Liver (tissue), 3 donors: Measurements from ENCODE around the gene DUSP23.

Experiments
- ATF3 ChIP-seq: IDR thresholded peaks from 2 replicates; pipeline ENCODE4 v1.6.1; 2016; ENCODE audit warnings: antibody characterized with exemption
- CTCF ChIP-seq: fragments of 150-350 bp; IDR thresholded peaks from 2 replicates; pipeline ENCODE4 v1.5.1; 2017; ENCODE audit warnings: improper control_type of control experiment, low read depth, low read length; ENCODE audit not compliant: missing input control
- EGR1 ChIP-seq, 2 donors: IDR thresholded peaks; 2 replicates each; pipeline ENCODE4 v1.6.1; 2016 to 2018; ENCODE audit warnings: antibody characterized with exemption in 2 of 2, low read depth in 2 of 2
- GABPA ChIP-seq, 2 donors: IDR thresholded peaks in 1 of 2; conservative IDR thresholded peaks in 1 of 2; 2 replicates each; pipeline ENCODE4 v1.6.1; 2016; ENCODE audit warnings: antibody characterized with exemption in 2 of 2, mild to moderate bottlenecking in 1 of 2, moderate library complexity in 1 of 2
- HNF4A ChIP-seq, 2 donors: conservative IDR thresholded peaks; 2 replicates each; pipeline ENCODE4 v1.6.1; 2016; ENCODE audit warnings: antibody characterized with exemption in 2 of 2, mild to moderate bottlenecking in 2 of 2
- MAX ChIP-seq: IDR thresholded peaks from 2 replicates; pipeline ENCODE4 v1.6.1; 2016; ENCODE audit warnings: antibody characterized with exemption
- NR2F2 ChIP-seq: IDR thresholded peaks from 2 replicates; pipeline ENCODE4 v1.6.1; 2016; ENCODE audit warnings: antibody characterized with exemption
- RAD21 ChIP-seq, 2 donors: IDR thresholded peaks; 2 replicates each; pipeline ENCODE4 v1.6.1; 2016; ENCODE audit warnings: antibody characterized with exemption in 2 of 2, mild to moderate bottlenecking in 2 of 2
- REST ChIP-seq: IDR thresholded peaks from 2 replicates; pipeline ENCODE4 v1.6.1; 2016; ENCODE audit warnings: antibody characterized with exemption, mild to moderate bottlenecking
- TAF1 ChIP-seq: conservative IDR thresholded peaks from 2 replicates; pipeline ENCODE4 v1.6.1; 2016; ENCODE audit warnings: antibody characterized with exemption, mild to moderate bottlenecking
- YY1 ChIP-seq: IDR thresholded peaks from 2 replicates; pipeline ENCODE4 v1.6.1; 2016; ENCODE audit warnings: antibody characterized with exemption, mild to moderate bottlenecking
- donor health status: healthy.
- donor health status: healthy.

GRCh38 chr1:159791031-159791430 lies 10.3 kb downstream of the DUSP23 start:
- TF ChIP-seq CTCF (no peak), ATF3 (no peak), YY1 (no peak), REST (no peak), RAD21 (IDR thresholded peaks at IDR 0.05) (no peak), TAF1 (no peak), EGR1 (IDR thresholded peaks at IDR 0.05; ENCODE audit: low read depth in 2 of 2) (no peak), NR2F2 (no peak), MAX (no peak), HNF4A (conservative IDR thresholded peaks at IDR 0.05) (no peak), GABPA (IDR thresholded peaks at IDR 0.05 in 1 of 2, conservative IDR thresholded peaks at IDR 0.05 in 1 of 2) (no peak)
